Epithelial cell of esophagus (primary cell): ENCODE data around the gene MICAL3.

Experiments
- DNase-seq: peaks from one replicate; pipeline ENCODE4 v3.0.0; 2010; ENCODE audit warnings: low read depth
- H3K4me3 ChIP-seq: 2 replicates; pipeline ENCODE4 v1.5.1; 2011; ENCODE audit warnings: mild to moderate bottlenecking, low read length, control low read depth
- CTCF ChIP-seq: IDR thresholded peaks from 2 replicates; pipeline ENCODE4 v1.5.1; 2011; ENCODE audit warnings: low read depth, mild to moderate bottlenecking, low read length, control low read depth, inconsistent platforms; ENCODE audit not compliant: insufficient read depth; ENCODE audit errors: missing control alignments

The MICAL3 gene

GRCh38 chr22:17789379-17790200 is 234.8 kb downstream of the MICAL3 start:
- H3K4me3 ChIP-seq = no peak overlapping the region
- no peak for DNase-seq
- TF ChIP-seq CTCF = no peak

- no peak for TF ChIP-seq CTCF
- H3K4me3 ChIP-seq = no peak overlapping the region
- DNase-seq = no peak
Observed at GRCh38 chr22:17788528-17789378, 235.6 kb downstream of the MICAL3 start.

- no peak overlapping the region for H3K4me3 ChIP-seq
- no peak for TF ChIP-seq CTCF
- no peak for DNase-seq
Observed at GRCh38 chr22:17787716-17788330, 236.5 kb downstream of the MICAL3 start.

- TF ChIP-seq CTCF = no peak
- H3K4me3 ChIP-seq = no peak overlapping the region
- DNase-seq = no peak
Observed at GRCh38 chr22:17787241-17787640, 237.1 kb downstream of the MICAL3 start.

- H3K4me3 ChIP-seq = no peak overlapping the region
- peak; percentile 15 for DNase-seq
- peak; percentile 18 for TF ChIP-seq CTCF
Observed at GRCh38 chr22:17786435-17787161, 237.8 kb downstream of the MICAL3 start.
